ENCODE measurements around the gene PHACTR1.

PHACTR1 gene

GRCh38 chr6:13275435-13275989 is 558.9 kb downstream of the PHACTR1 start:
- no peak for FAIRE-seq

GRCh38 chr6:13277231-13277630 is 560.7 kb downstream of the PHACTR1 start:
- FAIRE-seq = no peak

GRCh38 chr6:13278164-13278563 is 561.6 kb downstream of the PHACTR1 start:
- FAIRE-seq = no peak

- FAIRE-seq = no peak
Measured at GRCh38 chr6:13278991-13279390, 562.4 kb downstream of the PHACTR1 start.

- FAIRE-seq = no peak
Measured at GRCh38 chr6:13280254-13280653, 563.7 kb downstream of the PHACTR1 start.

- FAIRE-seq = no peak
Measured at GRCh38 chr6:13281686-13282085, 565.1 kb downstream of the PHACTR1 start.

- no peak for FAIRE-seq
Measured at GRCh38 chr6:13282393-13283069, 566.0 kb downstream of the PHACTR1 start.

- no peak for FAIRE-seq
Measured at GRCh38 chr6:13283331-13283730, 566.8 kb downstream of the PHACTR1 start.

- no peak for FAIRE-seq
Measured at GRCh38 chr6:13284646-13285045, 568.1 kb downstream of the PHACTR1 start.

GRCh38 chr6:13285705-13286104 is 569.1 kb downstream of the PHACTR1 start:
- no peak for FAIRE-seq

GRCh38 chr6:13286181-13286580 is 569.6 kb downstream of the PHACTR1 start:
- FAIRE-seq = no peak

- no peak for FAIRE-seq
Measured at GRCh38 chr6:13287104-13287503, 570.5 kb downstream of the PHACTR1 start.

GRCh38 chr6:13288481-13288880 is 571.9 kb downstream of the PHACTR1 start:
- no peak for FAIRE-seq

GRCh38 chr6:13288969-13289391 is 572.4 kb downstream of the PHACTR1 start:
- no peak for FAIRE-seq

- no peak for FAIRE-seq
Measured at GRCh38 chr6:13289789-13290318, 573.3 kb downstream of the PHACTR1 start.

- no peak for FAIRE-seq
Measured at GRCh38 chr6:13290335-13290734, 573.8 kb downstream of the PHACTR1 start.

GRCh38 chr6:13292774-13293173 is 576.2 kb downstream of the PHACTR1 start:
- no peak for FAIRE-seq

- no peak for FAIRE-seq
Measured at GRCh38 chr6:13294499-13295069, 578.0 kb downstream of the PHACTR1 start.

GRCh38 chr6:13295576-13295975 is 579.0 kb downstream of the PHACTR1 start:
- no peak for FAIRE-seq

- no peak for FAIRE-seq
Measured at GRCh38 chr6:13296536-13296997, 580.0 kb downstream of the PHACTR1 start.

GRCh38 chr6:13297391-13297790 is 580.8 kb downstream of the PHACTR1 start:
- no peak for FAIRE-seq

- FAIRE-seq = no peak
Measured at GRCh38 chr6:13298446-13298845, 581.9 kb downstream of the PHACTR1 start.

- no peak for FAIRE-seq
Measured at GRCh38 chr6:13299403-13299821, 582.8 kb downstream of the PHACTR1 start.

- FAIRE-seq = no peak
Measured at GRCh38 chr6:13299918-13300317, 583.4 kb downstream of the PHACTR1 start.

Data from islet of Langerhans (tissue), 1 donor.